ENCODE results near the gene HPCA.

Gene HPCA

GRCh38 chr1:32896451-32896850, 10.2 kb downstream of the HPCA start:
- Histone ChIP-seq H3K27me3 (ENCODE audit: insufficient read depth, low read length) (peaks cover 5% of the 10 kb centered on the region; the same call in 1 of the 2 replicates), H3K27ac (ENCODE audit: low read depth, low read length, poor library complexity, severe bottlenecking) (no peak overlapping the region), H3F3A (ENCODE audit: insufficient read depth, low read length) (no peaks in the 10 kb centered on the region), H3K36me3 (ENCODE audit: insufficient read depth, low read length) (no peaks in the 10 kb centered on the region), H3K4me3 (ENCODE audit: low read depth, low read length, poor library complexity, severe bottlenecking) (no peak overlapping the region), H3K4me1 (ENCODE audit: insufficient read depth, low read length, severe bottlenecking) (no peaks in the 10 kb centered on the region), H3K9ac (ENCODE audit: low read length) (no peak overlapping the region), H3K9me2 (ENCODE audit: low read depth, low read length) (no peaks in the 10 kb centered on the region), H4K20me1 (ENCODE audit: insufficient read depth, low read length) (no peaks in the 10 kb centered on the region), H3K4me2 (ENCODE audit: low read length) (no peak overlapping the region), H3K9me3 (ENCODE audit: low read length) (no peaks in the 10 kb centered on the region), H2AFZ (ENCODE audit: low read length) (no peak overlapping the region), H3K79me2 (ENCODE audit: insufficient read depth, low read length) (no peaks in the 10 kb centered on the region)
- TF ChIP-seq EZH2 (IDR thresholded peaks at IDR 0.05; ENCODE audit: borderline replicate concordance, low read length) (no peak), CTCF (IDR thresholded peaks at IDR 0.05; ENCODE audit: low read length) (no peak)

- Histone ChIP-seq H3K9me2 (ENCODE audit: low read depth, low read length) (no peaks in the 10 kb centered on the region), H4K20me1 (ENCODE audit: insufficient read depth, low read length) (no peaks in the 10 kb centered on the region), H3K27me3 (ENCODE audit: insufficient read depth, low read length) (peaks cover 8% of the 10 kb centered on the region; the same call in 1 of the 2 replicates), H3K9me3 (ENCODE audit: low read length) (no peaks in the 10 kb centered on the region), H3K9ac (ENCODE audit: low read length) (no peak overlapping the region), H3K36me3 (ENCODE audit: insufficient read depth, low read length) (no peaks in the 10 kb centered on the region), H3K27ac (ENCODE audit: low read depth, low read length, poor library complexity, severe bottlenecking) (no peak overlapping the region), H3F3A (ENCODE audit: insufficient read depth, low read length) (no peaks in the 10 kb centered on the region), H3K4me1 (ENCODE audit: insufficient read depth, low read length, severe bottlenecking) (peaks cover 3% of the 10 kb centered on the region), H3K4me2 (ENCODE audit: low read length) (no peak overlapping the region), H3K4me3 (ENCODE audit: low read depth, low read length, poor library complexity, severe bottlenecking) (no peak overlapping the region), H3K79me2 (ENCODE audit: insufficient read depth, low read length) (no peaks in the 10 kb centered on the region), H2AFZ (ENCODE audit: low read length) (no peak overlapping the region)
- TF ChIP-seq EZH2 (IDR thresholded peaks at IDR 0.05; ENCODE audit: borderline replicate concordance, low read length) (no peak), CTCF (IDR thresholded peaks at IDR 0.05; ENCODE audit: low read length) (no peak)
Observed at GRCh38 chr1:32897082-32898049, 11.1 kb downstream of the HPCA start.

GRCh38 chr1:32898056-32898455, 11.8 kb downstream of the HPCA start:
- TF ChIP-seq EZH2 (IDR thresholded peaks at IDR 0.05; ENCODE audit: borderline replicate concordance, low read length) (no peak), CTCF (IDR thresholded peaks at IDR 0.05; ENCODE audit: low read length) (no peak)
- Histone ChIP-seq H3K79me2 (ENCODE audit: insufficient read depth, low read length) (no peaks in the 10 kb centered on the region), H3F3A (ENCODE audit: insufficient read depth, low read length) (no peaks in the 10 kb centered on the region), H3K4me2 (ENCODE audit: low read length) (no peak overlapping the region), H3K4me3 (ENCODE audit: low read depth, low read length, poor library complexity, severe bottlenecking) (no peak overlapping the region), H2AFZ (ENCODE audit: low read length) (no peak overlapping the region), H3K9me3 (ENCODE audit: low read length) (no peaks in the 10 kb centered on the region), H3K27ac (ENCODE audit: low read depth, low read length, poor library complexity, severe bottlenecking) (no peak overlapping the region), H4K20me1 (ENCODE audit: insufficient read depth, low read length) (no peaks in the 10 kb centered on the region), H3K27me3 (ENCODE audit: insufficient read depth, low read length) (peaks cover 11% of the 10 kb centered on the region; the same call in 1 of the 2 replicates), H3K36me3 (ENCODE audit: insufficient read depth, low read length) (no peaks in the 10 kb centered on the region), H3K9ac (ENCODE audit: low read length) (no peak overlapping the region), H3K9me2 (ENCODE audit: low read depth, low read length) (no peaks in the 10 kb centered on the region), H3K4me1 (ENCODE audit: insufficient read depth, low read length, severe bottlenecking) (peaks cover 3% of the 10 kb centered on the region)

Data from OCI-LY1 (cell line).